Measurements from ENCODE around the gene EFCAB9. TPM values are rescaled to one million over a fixed set of nuclear protein-coding genes. Genes with fewer than 3 reads are reported as not detected.
A peak's percentile ranks its signal among the peaks of the same experiment; 100 is the strongest.
"Not testable (repeated sequence)": the region's sequence is repeated elsewhere in the genome, so short reads cannot be mapped to it uniquely, and the experiment has no call there.

EFCAB9 gene
- polyA plus RNA-seq, 1 donor, result not detected

DNA sequence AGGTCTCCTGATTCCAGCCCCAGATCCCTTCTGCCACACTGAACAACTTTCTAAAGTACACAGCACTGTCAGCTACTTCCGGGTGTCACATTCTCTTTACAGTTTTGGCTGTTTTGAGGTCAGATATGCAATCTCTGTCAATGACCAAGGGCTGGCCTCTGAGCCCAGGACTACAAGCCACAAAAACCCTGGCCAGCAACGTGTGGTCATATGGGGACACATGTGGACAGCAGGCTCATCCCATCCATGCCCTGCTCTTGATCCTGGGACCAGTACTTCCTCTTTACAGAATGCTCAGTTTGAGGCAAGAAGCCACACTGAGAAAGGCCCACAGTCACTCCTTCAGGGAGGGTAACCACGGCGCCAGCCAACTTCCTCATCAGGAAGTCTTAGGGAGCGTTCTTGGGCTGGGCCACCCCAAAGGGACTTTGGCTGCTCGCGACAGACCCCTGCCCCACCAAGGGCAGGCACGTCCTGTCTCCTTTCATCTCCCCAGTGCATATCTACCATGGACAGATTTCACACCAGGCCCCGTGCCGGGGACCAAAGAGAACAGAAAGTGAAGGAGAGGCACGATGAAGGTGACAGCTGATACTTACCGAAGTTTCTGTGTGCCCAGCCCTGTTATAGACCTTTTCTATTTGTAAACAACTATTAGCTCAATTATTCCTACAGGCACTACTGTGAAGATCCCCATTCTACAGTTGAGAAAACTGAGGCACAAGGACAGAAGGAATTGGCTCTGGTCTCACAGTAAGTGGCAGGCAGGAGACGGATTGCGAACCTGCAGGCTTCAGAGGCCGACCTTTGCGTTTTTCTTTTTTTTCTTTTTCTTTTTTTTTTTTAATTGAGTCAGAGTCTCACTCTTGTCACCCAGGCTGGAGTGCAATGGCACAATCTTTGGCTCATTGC lies 43.2 kb upstream of the EFCAB9 start:
- no peak for DNase-seq
- WGBS (ENCODE audit: insufficient coverage, low lambda C conversion rate), result 84% methylated on average over 4 of the region's 16 CpGs
- Histone ChIP-seq H3K9me3 (ENCODE audit: control insufficient read depth, low read depth, low read length) (no peaks in the 10 kb centered on the region), H3K27ac (ENCODE audit: low read length) (no peak overlapping the region), H3K27me3 (ENCODE audit: control insufficient read depth, insufficient read depth, low read length) (no peaks in the 10 kb centered on the region), H3K4me3 (ENCODE audit: low read length) (no peak overlapping the region), H3K36me3 (ENCODE audit: control insufficient read depth, insufficient read depth, low read length) (peaks cover 15% of the 10 kb centered on the region), H3K4me1 (ENCODE audit: control insufficient read depth, insufficient read depth, low read length) (peaks cover 5% of the 10 kb centered on the region)

DNA sequence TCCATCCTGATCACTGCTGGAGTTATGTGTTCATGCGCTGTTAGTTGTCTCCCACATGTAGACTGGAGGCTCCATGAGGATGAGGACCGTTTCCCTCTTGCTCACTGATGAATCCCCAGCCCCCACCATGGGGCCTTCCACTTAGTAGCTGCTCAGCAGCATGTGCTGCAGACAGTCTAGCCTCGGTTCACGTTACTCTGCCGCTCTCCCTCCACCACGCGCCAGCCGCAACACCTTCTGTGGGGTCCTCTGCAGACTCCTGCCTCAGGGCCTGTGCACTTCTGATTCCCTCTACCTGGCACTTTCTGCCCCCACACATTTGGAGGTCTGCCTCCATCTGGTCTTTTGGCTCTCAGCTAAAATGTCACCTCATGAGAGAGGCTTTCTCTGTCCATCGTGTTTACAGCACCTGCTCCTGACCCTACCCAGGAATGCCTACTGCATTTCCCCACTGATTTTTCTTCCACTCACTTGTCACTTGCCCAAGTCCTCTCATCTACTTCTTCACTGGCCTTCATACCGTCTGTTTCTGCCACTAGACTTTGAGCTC lies 42.2 kb upstream of the EFCAB9 start:
- Histone ChIP-seq H3K9me3 (ENCODE audit: control insufficient read depth, low read depth, low read length) (no peaks in the 10 kb centered on the region), H3K27me3 (ENCODE audit: control insufficient read depth, insufficient read depth, low read length) (no peaks in the 10 kb centered on the region), H3K36me3 (ENCODE audit: control insufficient read depth, insufficient read depth, low read length) (peaks cover 15% of the 10 kb centered on the region), H3K27ac (ENCODE audit: low read length) (no peak overlapping the region), H3K4me1 (ENCODE audit: control insufficient read depth, insufficient read depth, low read length) (no peaks in the 10 kb centered on the region), H3K4me3 (ENCODE audit: low read length) (no peak overlapping the region)
- no peak for DNase-seq
- WGBS (ENCODE audit: insufficient coverage, low lambda C conversion rate), result no CpG with 5 or more reads among the region's 10 CpGs

DNA sequence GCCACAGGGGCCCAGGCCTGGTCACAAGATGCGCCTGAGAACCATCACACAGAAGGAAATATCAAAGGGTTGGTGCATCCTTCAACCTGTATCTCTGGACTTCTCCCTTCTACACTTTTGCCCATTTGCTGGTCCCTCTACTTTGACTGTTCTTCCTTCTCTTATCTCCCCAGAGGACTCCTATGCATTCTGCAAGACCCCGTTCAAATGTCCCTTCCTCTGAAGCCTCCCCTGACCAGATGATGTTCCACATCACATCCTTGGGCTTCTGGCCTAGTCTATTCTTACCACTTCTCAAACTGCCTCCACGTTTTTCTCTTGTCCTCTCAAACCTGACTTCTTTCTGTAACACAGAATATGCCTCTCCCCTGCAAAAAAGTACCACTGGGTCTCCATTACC lies 40.3 kb upstream of the EFCAB9 start:
- Histone ChIP-seq H3K27me3 (ENCODE audit: control insufficient read depth, insufficient read depth, low read length) (no peaks in the 10 kb centered on the region), H3K9me3 (ENCODE audit: control insufficient read depth, low read depth, low read length) (no peaks in the 10 kb centered on the region), H3K4me3 (ENCODE audit: low read length) (no peak overlapping the region), H3K27ac (ENCODE audit: low read length) (no peak overlapping the region), H3K4me1 (ENCODE audit: control insufficient read depth, insufficient read depth, low read length) (no peaks in the 10 kb centered on the region), H3K36me3 (ENCODE audit: control insufficient read depth, insufficient read depth, low read length) (peaks cover 12% of the 10 kb centered on the region)
- DNase-seq, result no peak
- 88% methylated on average over 2 of the region's 3 CpGs for WGBS (ENCODE audit: insufficient coverage, low lambda C conversion rate)

DNA sequence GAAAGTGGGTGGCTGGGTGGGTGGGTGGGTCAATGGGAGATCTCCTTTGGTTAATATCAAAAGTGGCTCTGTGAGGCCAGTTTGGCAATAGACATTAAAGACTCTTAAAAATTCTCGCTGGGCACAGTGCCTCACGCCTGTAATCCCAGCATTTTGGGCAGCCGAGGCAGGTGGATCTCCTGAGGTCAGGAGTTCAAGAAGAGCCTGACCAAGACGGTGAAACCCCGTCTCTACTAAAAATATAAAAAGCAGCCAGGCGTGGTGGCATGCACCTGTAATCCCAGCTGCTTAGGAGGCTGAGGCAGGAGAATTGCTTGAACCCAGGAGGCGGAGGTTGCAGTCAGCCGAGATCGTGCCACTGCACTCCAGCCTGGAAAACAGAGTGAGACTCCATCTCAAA lies 38.9 kb upstream of the EFCAB9 start:
- not testable (repeated sequence) for H3K9me3 ChIP-seq (ENCODE audit: control insufficient read depth, low read depth, low read length); H3K4me3 ChIP-seq (ENCODE audit: low read length); H3K4me1 ChIP-seq (ENCODE audit: control insufficient read depth, insufficient read depth, low read length); H3K27ac ChIP-seq (ENCODE audit: low read length); DNase-seq; H3K27me3 ChIP-seq (ENCODE audit: control insufficient read depth, insufficient read depth, low read length)
- WGBS (ENCODE audit: insufficient coverage, low lambda C conversion rate), result 92% methylated on average over 4 of the region's 9 CpGs
- peaks cover 11% of the 10 kb centered on the region for H3K36me3 ChIP-seq (ENCODE audit: control insufficient read depth, insufficient read depth, low read length)

DNA sequence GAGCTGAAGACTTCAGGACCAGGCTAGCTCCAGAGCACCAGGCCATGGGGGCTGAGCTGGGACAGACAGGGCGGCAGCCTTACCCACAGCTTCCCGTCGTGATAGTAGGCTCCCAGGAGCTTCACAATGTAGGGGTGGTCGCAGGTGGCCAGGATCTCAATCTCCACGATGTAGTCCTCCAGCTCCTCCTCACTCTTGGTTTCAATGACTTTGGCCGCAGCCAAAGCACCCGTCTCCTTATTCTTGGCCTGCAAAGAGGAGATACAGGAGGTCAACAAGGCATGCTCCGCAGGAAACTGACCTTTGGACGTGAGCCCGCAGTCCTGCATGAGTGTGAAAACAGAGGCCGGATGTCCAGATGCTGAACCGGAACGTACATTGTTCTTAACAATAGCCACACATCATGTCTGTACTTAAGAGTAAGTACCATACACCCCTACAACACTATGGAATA lies 37.4 kb upstream of the EFCAB9 start:
- Histone ChIP-seq H3K36me3 (ENCODE audit: control insufficient read depth, insufficient read depth, low read length) (peaks cover 11% of the 10 kb centered on the region), H3K27me3 (ENCODE audit: control insufficient read depth, insufficient read depth, low read length) (no peaks in the 10 kb centered on the region), H3K4me1 (ENCODE audit: control insufficient read depth, insufficient read depth, low read length) (no peaks in the 10 kb centered on the region), H3K27ac (ENCODE audit: low read length) (no peak overlapping the region), H3K4me3 (ENCODE audit: low read length) (no peak overlapping the region), H3K9me3 (ENCODE audit: control insufficient read depth, low read depth, low read length) (no peaks in the 10 kb centered on the region)
- peak in 1 of 2 donors; percentile 44 for DNase-seq
- no CpG with 5 or more reads among the region's 13 CpGs for WGBS (ENCODE audit: insufficient coverage, low lambda C conversion rate)

DNA sequence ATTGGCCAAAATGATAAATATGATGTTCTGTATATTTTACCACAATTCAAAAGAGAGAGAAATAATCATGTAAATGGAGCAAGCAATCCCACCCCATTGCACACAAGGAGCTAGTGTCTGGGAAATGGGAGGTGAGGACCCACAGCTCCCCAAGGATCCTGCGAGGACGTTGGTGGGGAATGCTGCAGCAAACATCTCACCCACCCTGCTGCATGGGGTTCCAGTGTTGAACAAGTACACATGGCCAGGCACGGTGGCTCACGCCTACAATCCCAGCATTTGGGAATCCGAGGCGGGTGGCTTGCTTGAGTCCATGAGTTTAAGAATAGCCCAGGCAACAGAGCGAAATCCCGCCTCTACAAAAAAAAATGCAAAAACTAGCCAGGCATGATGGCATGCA lies 35.0 kb upstream of the EFCAB9 start:
- H3K4me3 ChIP-seq (ENCODE audit: low read length), result no peak overlapping the region
- H3K36me3 ChIP-seq (ENCODE audit: control insufficient read depth, insufficient read depth, low read length), result peaks cover 4% of the 10 kb centered on the region
- no peaks in the 10 kb centered on the region for H3K9me3 ChIP-seq (ENCODE audit: control insufficient read depth, low read depth, low read length)
- no peaks in the 10 kb centered on the region for H3K4me1 ChIP-seq (ENCODE audit: control insufficient read depth, insufficient read depth, low read length)
- no peak overlapping the region for H3K27ac ChIP-seq (ENCODE audit: low read length)
- DNase-seq, result no peak
- no CpG with 5 or more reads among the region's 8 CpGs for WGBS (ENCODE audit: insufficient coverage, low lambda C conversion rate)
- H3K27me3 ChIP-seq (ENCODE audit: control insufficient read depth, insufficient read depth, low read length), result no peaks in the 10 kb centered on the region

DNA sequence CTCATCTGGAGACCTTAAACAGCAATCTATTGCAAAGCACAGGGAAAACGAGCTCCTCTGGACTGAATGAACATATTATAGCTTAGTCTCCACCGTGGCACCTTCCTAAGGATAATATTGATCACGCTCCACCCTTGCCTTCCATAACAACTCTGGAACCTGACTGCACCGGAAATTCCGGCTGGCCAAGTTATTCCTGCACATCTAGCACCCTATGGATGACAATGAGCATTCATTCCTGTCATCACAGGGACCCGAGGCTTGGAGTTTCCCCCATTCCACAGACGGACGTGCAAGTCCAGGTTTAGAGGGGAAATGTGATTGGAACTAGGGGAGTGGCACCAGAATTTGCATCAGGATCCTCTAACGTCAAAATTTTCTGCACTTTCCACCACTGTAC lies 33.5 kb upstream of the EFCAB9 start:
- WGBS (ENCODE audit: insufficient coverage, low lambda C conversion rate), result no CpG with 5 or more reads among the region's 9 CpGs
- no peak for DNase-seq
- no peaks in the 10 kb centered on the region for H3K9me3 ChIP-seq (ENCODE audit: control insufficient read depth, low read depth, low read length)
- no peaks in the 10 kb centered on the region for H3K36me3 ChIP-seq (ENCODE audit: control insufficient read depth, insufficient read depth, low read length)
- no peak overlapping the region for H3K4me3 ChIP-seq (ENCODE audit: low read length)
- H3K27ac ChIP-seq (ENCODE audit: low read length), result no peak overlapping the region
- no peaks in the 10 kb centered on the region for H3K27me3 ChIP-seq (ENCODE audit: control insufficient read depth, insufficient read depth, low read length)
- no peaks in the 10 kb centered on the region for H3K4me1 ChIP-seq (ENCODE audit: control insufficient read depth, insufficient read depth, low read length)

DNA sequence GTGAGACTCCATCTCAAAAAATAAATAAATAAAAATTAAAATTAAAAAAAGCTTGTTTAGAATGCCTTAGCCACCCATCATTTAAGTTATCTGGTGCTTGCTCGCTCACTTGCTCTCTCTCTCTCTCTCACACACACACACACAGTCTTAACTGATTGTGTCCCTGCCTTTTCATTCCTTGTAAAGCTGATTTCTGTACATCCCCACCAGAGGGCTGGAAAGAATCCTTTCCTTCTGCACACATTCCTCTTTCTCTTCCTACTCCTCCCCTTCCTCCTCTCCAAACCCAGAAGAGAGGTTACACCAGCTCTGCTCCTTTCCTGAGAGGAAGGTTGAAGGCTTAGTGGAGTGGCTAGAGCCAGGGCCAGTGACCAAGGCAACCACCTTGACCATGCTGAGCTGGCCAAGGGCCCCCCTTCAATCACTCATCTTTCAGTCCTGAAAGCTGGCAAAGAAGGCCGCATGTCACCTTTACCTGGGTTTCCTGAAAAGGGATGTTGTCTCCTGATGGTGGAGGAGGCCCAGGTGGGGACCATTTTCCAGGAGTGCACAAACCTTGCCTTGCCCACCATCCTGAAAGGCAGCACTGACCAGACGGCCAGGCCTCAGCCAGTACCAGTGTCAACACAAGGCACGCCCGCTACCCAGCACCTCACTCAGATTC lies 31.5 kb upstream of the EFCAB9 start:
- Histone ChIP-seq H3K36me3 (ENCODE audit: control insufficient read depth, insufficient read depth, low read length) (no peaks in the 10 kb centered on the region), H3K9me3 (ENCODE audit: control insufficient read depth, low read depth, low read length) (no peaks in the 10 kb centered on the region), H3K27ac (ENCODE audit: low read length) (no peak overlapping the region), H3K4me1 (ENCODE audit: control insufficient read depth, insufficient read depth, low read length) (no peaks in the 10 kb centered on the region), H3K4me3 (ENCODE audit: low read length) (no peak overlapping the region), H3K27me3 (ENCODE audit: control insufficient read depth, insufficient read depth, low read length) (no peaks in the 10 kb centered on the region)
- no CpG with 5 or more reads among the region's 5 CpGs for WGBS (ENCODE audit: insufficient coverage, low lambda C conversion rate)
- no peak for DNase-seq

DNA sequence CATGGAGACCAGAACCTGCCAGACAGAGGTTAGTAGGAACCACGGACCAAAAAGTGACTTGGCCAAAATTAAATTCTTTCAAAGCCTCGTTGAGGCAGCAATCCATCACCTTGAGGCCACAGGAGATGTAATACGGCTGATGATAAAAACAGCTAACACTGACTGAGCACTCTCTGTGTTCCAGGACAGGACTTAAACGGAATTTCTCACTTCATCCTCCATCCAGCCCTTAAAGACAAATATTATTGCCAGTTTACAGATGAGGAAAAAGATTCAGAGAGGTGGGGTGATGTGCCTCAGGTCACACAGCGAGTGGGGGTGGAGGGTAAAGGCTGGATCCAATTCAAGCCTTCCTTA lies 31.0 kb upstream of the EFCAB9 start:
- WGBS (ENCODE audit: insufficient coverage, low lambda C conversion rate), result no CpG with 5 or more reads among the region's 5 CpGs
- Histone ChIP-seq H3K4me1 (ENCODE audit: control insufficient read depth, insufficient read depth, low read length) (no peaks in the 10 kb centered on the region), H3K36me3 (ENCODE audit: control insufficient read depth, insufficient read depth, low read length) (no peaks in the 10 kb centered on the region), H3K27me3 (ENCODE audit: control insufficient read depth, insufficient read depth, low read length) (no peaks in the 10 kb centered on the region), H3K4me3 (ENCODE audit: low read length) (no peak overlapping the region), H3K9me3 (ENCODE audit: control insufficient read depth, low read depth, low read length) (no peaks in the 10 kb centered on the region), H3K27ac (ENCODE audit: low read length) (no peak overlapping the region)
- DNase-seq, result no peak

DNA sequence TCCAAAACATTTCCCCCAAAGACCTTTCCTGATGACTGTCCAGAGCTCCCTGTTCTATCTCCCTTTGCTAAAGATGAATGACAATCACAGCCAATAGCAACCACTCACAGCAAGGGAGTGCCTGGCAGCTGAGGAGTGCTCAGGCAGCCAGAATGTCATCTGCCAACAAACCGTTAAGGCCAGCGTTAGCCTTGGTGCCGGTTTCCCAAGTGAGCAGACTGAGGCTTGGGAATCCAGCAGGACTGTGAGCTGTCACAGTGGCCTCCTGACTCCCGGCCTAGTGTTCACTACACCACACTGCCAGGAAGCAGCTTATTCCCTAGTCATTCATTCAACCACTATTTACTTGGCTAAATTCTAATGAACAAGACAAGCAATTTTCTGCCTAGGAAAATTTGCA lies 30.6 kb upstream of the EFCAB9 start:
- no peaks in the 10 kb centered on the region for H3K27me3 ChIP-seq (ENCODE audit: control insufficient read depth, insufficient read depth, low read length)
- DNase-seq, result no peak
- WGBS (ENCODE audit: insufficient coverage, low lambda C conversion rate), result no CpG with 5 or more reads among the region's 4 CpGs
- no peak overlapping the region for H3K4me3 ChIP-seq (ENCODE audit: low read length)
- H3K4me1 ChIP-seq (ENCODE audit: control insufficient read depth, insufficient read depth, low read length), result no peaks in the 10 kb centered on the region
- no peaks in the 10 kb centered on the region for H3K36me3 ChIP-seq (ENCODE audit: control insufficient read depth, insufficient read depth, low read length)
- no peaks in the 10 kb centered on the region for H3K9me3 ChIP-seq (ENCODE audit: control insufficient read depth, low read depth, low read length)
- H3K27ac ChIP-seq (ENCODE audit: low read length), result no peak overlapping the region

Data from large intestine (tissue), 3 donors.